Neural progenitor cell (in vitro differentiated cells): ENCODE measurements around the gene ZFAND2B. TPM values are rescaled to one million over a fixed set of nuclear protein-coding genes. Genes with fewer than 3 reads are reported as not detected.
A peak's percentile ranks its signal among the peaks of the same experiment; 100 is the strongest.

Experiments
- DNase-seq: peaks from one replicate; pipeline ENCODE4 v3.0.0-alpha.2; 2016; ENCODE audit warnings: low spot score
- H2AFZ ChIP-seq: fragments of 200-600 bp; sonication (generic); replicated peaks from 2 replicates; pipeline ENCODE4 v1.6.1; 2016; ENCODE audit warnings: antibody characterized with exemption
- H3F3A ChIP-seq: fragments of 200-600 bp; sonication (generic); 2 replicates; pipeline ENCODE4 v1.6.1; 2016; ENCODE audit warnings: antibody characterized with exemption, low read depth
- H3K27ac ChIP-seq: fragments of 200-600 bp; sonication (generic); 2 replicates; pipeline ENCODE4 v1.5.1; 2016; ENCODE audit warnings: mild to moderate bottlenecking
- H3K27me3 ChIP-seq: fragments of 200-600 bp; sonication (generic); 2 replicates; pipeline ENCODE4 v1.6.1; 2016; ENCODE audit warnings: mild to moderate bottlenecking, moderate library complexity
- H3K36me3 ChIP-seq: fragments of 200-600 bp; sonication (generic); 2 replicates; pipeline ENCODE4 v1.5.1; 2016
- H3K4me1 ChIP-seq: fragments of 200-600 bp; sonication (generic); 2 replicates; pipeline ENCODE4 v1.6.1; 2016; ENCODE audit warnings: mixed run types
- H3K4me2 ChIP-seq: fragments of 200-600 bp; sonication (generic); 2 replicates; pipeline ENCODE4 v1.6.1; 2016
- H3K4me3 ChIP-seq: fragments of 200-600 bp; sonication (generic); 2 replicates; pipeline ENCODE4 v1.5.1; 2016
- H3K79me2 ChIP-seq: fragments of 200-600 bp; sonication (generic); 2 replicates; pipeline ENCODE4 v1.6.1; 2016; ENCODE audit warnings: low read depth
- H3K9ac ChIP-seq: fragments of 200-600 bp; sonication (generic); 2 replicates; pipeline ENCODE4 v1.6.1; 2016
- H3K9me3 ChIP-seq: fragments of 200-600 bp; sonication (generic); 2 replicates; pipeline ENCODE4 v1.5.1; 2016; ENCODE audit warnings: low read depth
- H4K20me1 ChIP-seq: fragments of 200-600 bp; sonication (generic); 2 replicates; pipeline ENCODE4 v1.6.1; 2016; ENCODE audit warnings: low read depth
- H3K27ac Mint-ChIP-seq: 3 replicates; pipeline ENCODE4 v1.8.0; 2021; ENCODE audit warnings: mixed read lengths
- H3K27me3 Mint-ChIP-seq: 2 replicates; pipeline ENCODE4 v1.8.0; 2022; ENCODE audit warnings: low read depth, mild to moderate bottlenecking, inconsistent platforms, moderate library complexity, mixed read lengths; ENCODE audit not compliant: insufficient read depth
- H3K36me3 Mint-ChIP-seq: 3 replicates; pipeline ENCODE4 v1.8.0; 2021; ENCODE audit warnings: mixed read lengths
- H3K4me1 Mint-ChIP-seq: 3 replicates; pipeline ENCODE4 v1.8.0; 2021; ENCODE audit warnings: mixed read lengths
- H3K4me3 Mint-ChIP-seq: 3 replicates; pipeline ENCODE4 v1.8.0; 2021; ENCODE audit warnings: mild to moderate bottlenecking, moderate library complexity, mixed read lengths
- H3K9me3 Mint-ChIP-seq: 3 replicates; pipeline ENCODE4 v1.8.0; 2020; ENCODE audit warnings: mixed read lengths
- EZH2 ChIP-seq: fragments of 200-600 bp; sonication (generic); IDR thresholded peaks from 2 replicates; pipeline ENCODE4 v1.6.1; 2017; ENCODE audit warnings: antibody characterized with exemption, mild to moderate bottlenecking, moderate library complexity
- EZH2phosphoT487 ChIP-seq: fragments of 200-600 bp; sonication (generic); IDR thresholded peaks from 2 replicates; pipeline ENCODE4 v1.6.1; 2017; ENCODE audit warnings: antibody characterized with exemption
- total RNA-seq: library from RNA; depleted of rRNA; stranded (reverse); fragments of >200 nt; gene quantifications from 2 replicates; pipeline ENCODE4 v1.2.3, GENCODE V29; 2015; ENCODE audit warnings: low replicate concordance
- TF ChIP-seq, protein P1 (sequence below): fragments of 200-600 bp; sonication (generic); IDR thresholded peaks from 2 replicates; pipeline ENCODE4 v1.5.1; 2017; ENCODE audit warnings: antibody characterized with exemption, mild to moderate bottlenecking

ZFAND2B gene, protein sequence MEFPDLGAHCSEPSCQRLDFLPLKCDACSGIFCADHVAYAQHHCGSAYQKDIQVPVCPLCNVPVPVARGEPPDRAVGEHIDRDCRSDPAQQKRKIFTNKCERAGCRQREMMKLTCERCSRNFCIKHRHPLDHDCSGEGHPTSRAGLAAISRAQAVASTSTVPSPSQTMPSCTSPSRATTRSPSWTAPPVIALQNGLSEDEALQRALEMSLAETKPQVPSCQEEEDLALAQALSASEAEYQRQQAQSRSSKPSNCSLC
- total RNA-seq, result 13.6 and 23.8 TPM in 2 replicates

DNA sequence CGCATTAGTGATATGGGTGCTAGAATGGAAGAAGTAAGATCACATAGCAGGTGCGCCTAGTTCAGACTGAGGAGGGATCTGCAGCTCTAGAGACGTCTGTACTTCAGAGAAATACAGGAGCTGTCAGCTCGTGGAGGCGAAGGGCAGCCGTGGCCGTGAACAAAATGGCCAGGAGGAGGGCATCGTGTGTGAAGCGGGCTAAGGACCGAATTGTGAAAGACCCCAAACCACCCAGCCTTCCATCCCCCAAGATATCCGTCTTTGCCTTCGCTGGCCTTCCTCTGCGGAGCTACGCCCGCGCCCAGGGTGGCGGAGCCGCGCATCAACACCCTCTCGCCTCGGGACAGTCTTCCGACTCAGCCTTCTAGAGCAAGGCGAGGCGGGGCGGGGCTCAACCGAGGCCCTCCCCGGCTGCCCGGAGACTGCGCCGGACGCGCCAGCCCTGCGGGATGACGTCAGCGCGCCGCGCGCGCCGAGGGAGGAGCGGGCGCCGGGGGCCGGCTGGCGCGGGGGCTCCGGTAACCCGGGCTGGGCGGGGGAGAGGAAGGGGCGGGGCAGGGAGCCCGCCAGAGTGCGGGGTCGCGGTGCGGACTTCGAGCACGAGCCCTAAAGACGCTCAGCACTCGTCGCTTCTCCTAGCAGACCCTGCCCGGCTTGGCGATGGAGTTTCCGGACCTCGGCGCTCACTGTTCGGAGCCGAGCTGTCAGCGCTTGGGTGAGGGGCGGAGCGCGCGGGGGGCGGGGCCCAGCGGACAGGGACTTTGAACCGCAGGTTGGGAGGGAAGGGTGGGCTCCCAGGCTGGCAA lies at the start of gene ZFAND2B:
TSS of gene ZFAND2B (plus strand) at position 455 of the 806 bp plus-strand sequence. CDS start at position 661, 206 bp downstream.
- no peaks in the 10 kb centered on the region for H4K20me1 ChIP-seq
- peak; percentile 99 for DNase-seq
- Mint-ChIP-seq H3K4me1 (peaks cover 19% of the 10 kb centered on the region), H3K36me3 (peaks cover 2% of the 10 kb centered on the region), H3K27ac (peak within 1 kb of the TSS; percentile 94), H3K27me3 (peaks cover 2% of the 10 kb centered on the region), H3K4me3 (peak within 1 kb of the TSS; percentile 95), H3K9me3 (peaks cover 4% of the 10 kb centered on the region)
- no peaks in the 10 kb centered on the region for H3K9me3 ChIP-seq
- H3K27ac ChIP-seq, result no peak within 1 kb of the TSS
- H3K4me3 ChIP-seq, result peak within 1 kb of the TSS; percentile 66
- no peak within 1 kb of the TSS for H3K9ac ChIP-seq
- H3F3A ChIP-seq, result peaks cover 26% of the 10 kb centered on the region
- H3K36me3 ChIP-seq, result no peaks in the 10 kb centered on the region
- peaks cover 7% of the 10 kb centered on the region for H3K4me1 ChIP-seq
- H3K27me3 ChIP-seq, result no peaks in the 10 kb centered on the region
- H3K79me2 ChIP-seq, result no peaks in the 10 kb centered on the region
- H2AFZ ChIP-seq, result peak within 1 kb of the TSS; percentile 88
- H3K4me2 ChIP-seq, result peak within 1 kb of the TSS; percentile 76
- TF ChIP-seq EZH2phosphoT487 (no peak), EZH2 (no peak)
- TF ChIP-seq, protein P1, sequence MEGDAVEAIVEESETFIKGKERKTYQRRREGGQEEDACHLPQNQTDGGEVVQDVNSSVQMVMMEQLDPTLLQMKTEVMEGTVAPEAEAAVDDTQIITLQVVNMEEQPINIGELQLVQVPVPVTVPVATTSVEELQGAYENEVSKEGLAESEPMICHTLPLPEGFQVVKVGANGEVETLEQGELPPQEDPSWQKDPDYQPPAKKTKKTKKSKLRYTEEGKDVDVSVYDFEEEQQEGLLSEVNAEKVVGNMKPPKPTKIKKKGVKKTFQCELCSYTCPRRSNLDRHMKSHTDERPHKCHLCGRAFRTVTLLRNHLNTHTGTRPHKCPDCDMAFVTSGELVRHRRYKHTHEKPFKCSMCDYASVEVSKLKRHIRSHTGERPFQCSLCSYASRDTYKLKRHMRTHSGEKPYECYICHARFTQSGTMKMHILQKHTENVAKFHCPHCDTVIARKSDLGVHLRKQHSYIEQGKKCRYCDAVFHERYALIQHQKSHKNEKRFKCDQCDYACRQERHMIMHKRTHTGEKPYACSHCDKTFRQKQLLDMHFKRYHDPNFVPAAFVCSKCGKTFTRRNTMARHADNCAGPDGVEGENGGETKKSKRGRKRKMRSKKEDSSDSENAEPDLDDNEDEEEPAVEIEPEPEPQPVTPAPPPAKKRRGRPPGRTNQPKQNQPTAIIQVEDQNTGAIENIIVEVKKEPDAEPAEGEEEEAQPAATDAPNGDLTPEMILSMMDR, result no peak

DNA sequence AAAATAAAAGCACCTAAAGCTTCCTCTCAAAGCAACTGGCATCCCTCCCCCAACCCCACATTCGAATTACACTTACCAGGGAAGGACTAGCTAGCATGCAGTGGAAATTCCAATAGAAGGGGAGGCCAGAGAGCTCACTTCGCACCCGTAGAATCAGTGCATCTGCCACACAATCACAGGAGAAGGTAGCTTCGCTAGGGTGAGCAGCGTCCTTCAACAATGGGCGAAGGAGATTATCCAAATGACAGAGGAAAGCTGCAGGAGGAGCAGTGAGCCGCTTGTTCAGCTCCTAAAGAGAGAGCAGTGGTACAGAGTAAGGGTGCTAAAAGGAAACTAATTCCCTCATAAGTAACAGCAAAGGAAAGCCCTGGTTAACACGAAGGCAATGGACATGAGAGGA lies 49.2 kb upstream of the ZFAND2B start:
- peaks cover 27% of the 10 kb centered on the region for H4K20me1 ChIP-seq
- Mint-ChIP-seq H3K9me3 (no peaks in the 10 kb centered on the region), H3K4me1 (peaks cover 14% of the 10 kb centered on the region), H3K4me3 (no peak overlapping the region), H3K27me3 (no peaks in the 10 kb centered on the region), H3K36me3 (peaks cover 3% of the 10 kb centered on the region), H3K27ac (no peak overlapping the region)
- DNase-seq, result peak; percentile 77
- H2AFZ ChIP-seq, result no peak overlapping the region
- peaks cover 8% of the 10 kb centered on the region for H3K4me1 ChIP-seq
- no peak overlapping the region for H3K4me3 ChIP-seq
- H3K27ac ChIP-seq, result no peak overlapping the region
- H3K36me3 ChIP-seq, result peaks cover 5% of the 10 kb centered on the region
- H3K4me2 ChIP-seq, result peak overlapping the region; percentile 19
- H3K27me3 ChIP-seq, result peaks cover 4% of the 10 kb centered on the region
- no peaks in the 10 kb centered on the region for H3K9me3 ChIP-seq
- TF ChIP-seq EZH2phosphoT487 (peak; percentile 33), EZH2 (no peak)
- TF ChIP-seq, protein P1, result no peak
- H3K79me2 ChIP-seq, result no peaks in the 10 kb centered on the region
- H3K9ac ChIP-seq, result no peak overlapping the region
- H3F3A ChIP-seq, result peaks cover 27% of the 10 kb centered on the region

DNA sequence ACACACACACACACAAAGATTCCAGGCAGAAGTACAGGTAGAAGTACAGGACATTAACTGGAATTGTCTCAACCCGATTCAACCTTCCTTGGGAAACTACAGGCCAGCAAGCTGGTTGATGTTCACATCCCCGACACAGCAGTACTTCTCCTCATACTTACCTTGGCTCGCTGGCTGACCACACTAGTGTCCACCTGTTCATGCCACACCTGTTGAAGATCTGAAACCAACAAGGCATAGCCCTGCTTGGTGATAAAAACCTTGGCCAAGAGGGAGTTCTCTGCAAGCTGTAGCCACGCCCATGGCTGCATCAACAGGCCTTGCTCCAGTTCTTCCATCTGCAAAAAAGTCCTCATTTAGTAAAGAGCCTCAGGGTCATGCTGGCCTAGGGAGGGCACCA lies 48.6 kb upstream of the ZFAND2B start:
- Histone ChIP-seq H3K9me3 (no peaks in the 10 kb centered on the region), H3K79me2 (no peaks in the 10 kb centered on the region), H4K20me1 (peaks cover 27% of the 10 kb centered on the region), H3K4me2 (peak overlapping the region; percentile 19), H3F3A (peaks cover 27% of the 10 kb centered on the region), H3K36me3 (peaks cover 5% of the 10 kb centered on the region), H2AFZ (no peak overlapping the region), H3K27ac (no peak overlapping the region), H3K9ac (no peak overlapping the region), H3K4me1 (peaks cover 8% of the 10 kb centered on the region), H3K4me3 (no peak overlapping the region), H3K27me3 (peaks cover 10% of the 10 kb centered on the region)
- no peak overlapping the region for H3K4me3 Mint-ChIP-seq
- DNase-seq, result no peak
- peaks cover 14% of the 10 kb centered on the region for H3K4me1 Mint-ChIP-seq
- peaks cover 3% of the 10 kb centered on the region for H3K36me3 Mint-ChIP-seq
- H3K27ac Mint-ChIP-seq, result no peak overlapping the region
- H3K9me3 Mint-ChIP-seq, result no peaks in the 10 kb centered on the region
- no peaks in the 10 kb centered on the region for H3K27me3 Mint-ChIP-seq
- TF ChIP-seq EZH2phosphoT487, result no peak
- TF ChIP-seq, protein P1, result no peak
- no peak for TF ChIP-seq EZH2
